ENCODE data around the gene HSPA12B.
"Not testable (repeated sequence)": the region's sequence is repeated elsewhere in the genome, so short reads cannot be mapped to it uniquely, and the experiment has no call there.

DNA sequence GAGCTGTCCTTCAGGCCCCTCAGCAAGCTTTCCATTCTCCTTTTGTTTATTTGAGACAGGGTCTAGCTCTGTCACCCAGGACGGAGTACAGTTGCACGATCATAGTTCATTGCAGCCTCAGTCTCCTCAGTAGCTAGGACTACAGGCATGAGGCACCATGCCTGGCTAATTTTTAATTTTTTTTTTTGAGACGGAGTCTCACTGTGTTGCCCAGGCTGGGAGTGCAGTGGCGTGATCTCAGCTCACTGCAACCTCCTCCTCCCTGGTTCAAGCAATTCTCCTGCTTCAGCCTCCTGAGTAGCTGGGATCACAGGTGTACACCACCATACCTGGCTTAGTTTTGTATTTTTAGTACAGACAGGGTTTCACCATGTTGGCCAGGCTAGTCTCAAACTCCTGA, 56.7 kb downstream of the HSPA12B start:
- TF ChIP-seq, protein P1, sequence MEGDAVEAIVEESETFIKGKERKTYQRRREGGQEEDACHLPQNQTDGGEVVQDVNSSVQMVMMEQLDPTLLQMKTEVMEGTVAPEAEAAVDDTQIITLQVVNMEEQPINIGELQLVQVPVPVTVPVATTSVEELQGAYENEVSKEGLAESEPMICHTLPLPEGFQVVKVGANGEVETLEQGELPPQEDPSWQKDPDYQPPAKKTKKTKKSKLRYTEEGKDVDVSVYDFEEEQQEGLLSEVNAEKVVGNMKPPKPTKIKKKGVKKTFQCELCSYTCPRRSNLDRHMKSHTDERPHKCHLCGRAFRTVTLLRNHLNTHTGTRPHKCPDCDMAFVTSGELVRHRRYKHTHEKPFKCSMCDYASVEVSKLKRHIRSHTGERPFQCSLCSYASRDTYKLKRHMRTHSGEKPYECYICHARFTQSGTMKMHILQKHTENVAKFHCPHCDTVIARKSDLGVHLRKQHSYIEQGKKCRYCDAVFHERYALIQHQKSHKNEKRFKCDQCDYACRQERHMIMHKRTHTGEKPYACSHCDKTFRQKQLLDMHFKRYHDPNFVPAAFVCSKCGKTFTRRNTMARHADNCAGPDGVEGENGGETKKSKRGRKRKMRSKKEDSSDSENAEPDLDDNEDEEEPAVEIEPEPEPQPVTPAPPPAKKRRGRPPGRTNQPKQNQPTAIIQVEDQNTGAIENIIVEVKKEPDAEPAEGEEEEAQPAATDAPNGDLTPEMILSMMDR (IDR thresholded peaks at IDR 0.05), result not testable (repeated sequence)
- not testable (repeated sequence) for TF ChIP-seq POLR2AphosphoS5 (IDR thresholded peaks at IDR 0.05; ENCODE audit: insufficient read depth in 1 of 2, low read depth in 1 of 2)

Measured in vagina (tissue), 2 donors.